CD1c-positive myeloid dendritic cell (primary cell): ENCODE results near the gene TJP3.

Experiments used
- DNase-seq: peaks from one replicate; pipeline ENCODE4 v3.0.0-alpha.2; 2016; ENCODE audit errors: extremely low spot score

The TJP3 gene

DNA sequence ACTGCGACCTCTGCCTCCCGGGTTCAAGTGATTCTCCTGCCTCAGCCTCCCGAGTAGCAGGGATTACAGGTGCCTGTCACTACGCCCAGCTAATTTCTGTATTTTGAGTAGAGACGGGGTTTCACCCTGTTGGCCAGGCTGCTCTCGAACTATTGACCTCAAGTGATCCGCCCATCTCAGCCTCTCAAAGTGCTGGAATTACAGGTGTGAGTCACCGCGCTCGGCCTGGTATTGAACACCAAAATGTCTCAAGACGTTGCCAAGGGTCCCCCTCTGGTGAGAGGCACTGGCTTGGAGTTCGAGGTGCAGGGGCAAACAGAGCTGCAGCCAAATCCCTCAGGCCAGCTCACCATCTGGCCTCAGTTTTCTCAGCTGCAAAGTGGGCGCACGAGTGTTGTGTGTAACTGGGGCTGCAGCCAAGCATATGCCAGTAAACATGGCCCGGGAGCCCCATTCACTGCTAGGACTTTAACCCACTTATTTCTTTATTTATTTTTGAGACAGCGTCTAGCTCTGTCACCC lies 8.0 kb downstream of the TJP3 start:
- no peak for DNase-seq

DNA sequence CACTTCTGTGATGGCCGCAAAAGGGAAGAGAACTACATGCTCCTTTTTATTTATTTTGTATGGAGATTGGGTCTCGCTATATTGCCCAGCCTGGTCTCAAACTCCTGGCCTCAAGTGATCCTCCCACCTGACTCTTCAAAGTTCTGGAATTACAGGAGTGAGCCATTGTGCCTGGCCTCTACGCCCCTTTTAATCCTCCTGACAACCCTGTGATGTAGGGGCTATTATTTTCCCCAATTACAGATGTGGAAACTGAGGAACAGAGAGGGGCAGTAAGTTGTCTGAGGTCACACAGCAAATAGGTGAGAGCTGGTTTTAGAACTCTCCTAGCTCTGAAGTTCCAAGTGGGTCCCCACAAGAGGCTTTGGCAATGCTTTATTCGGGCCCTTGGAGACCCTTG lies 11.7 kb downstream of the TJP3 start:
- no peak for DNase-seq

GRCh38 chr19:3720349-3720917 lies 12.2 kb downstream of the TJP3 start:
- no peak for DNase-seq

DNA sequence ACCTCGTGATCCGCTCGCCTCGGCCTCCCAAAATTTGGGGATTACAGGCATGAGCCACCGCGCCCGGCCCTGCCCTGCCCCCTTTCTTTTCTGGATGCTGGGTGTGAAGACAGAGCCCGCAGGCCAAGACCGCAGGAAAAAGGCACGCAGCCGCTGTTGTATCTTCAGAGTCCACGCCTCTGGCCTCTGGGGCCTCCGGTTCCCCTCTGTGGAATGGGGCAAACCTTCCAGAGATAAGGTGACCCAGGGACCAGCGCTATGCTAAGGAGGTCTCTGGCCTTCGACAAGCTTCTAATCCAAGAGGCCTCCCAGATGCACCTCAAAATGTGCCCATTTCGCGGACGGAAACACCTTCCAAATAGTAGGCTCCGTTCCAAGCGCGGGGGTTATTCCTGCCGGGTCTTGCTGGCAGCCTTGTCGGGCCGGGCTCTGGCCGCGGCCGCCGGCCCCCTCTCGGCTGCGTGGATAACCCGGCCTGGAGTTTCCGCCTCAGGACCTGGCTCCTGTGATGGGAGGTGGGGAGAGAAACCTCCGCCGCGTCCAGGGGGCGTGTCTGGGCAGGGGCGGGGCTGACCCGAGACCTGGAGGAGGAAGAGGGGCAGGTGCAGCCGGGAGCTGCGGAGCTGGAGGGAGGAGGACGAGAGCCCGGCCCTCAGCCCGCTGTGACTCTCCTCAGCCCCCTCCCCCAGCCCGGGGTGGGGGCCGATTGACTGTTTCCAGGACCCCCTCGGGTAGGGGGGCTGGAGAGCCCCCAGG lies 13.1 kb downstream of the TJP3 start:
- DNase-seq = peak; percentile 87

- no peak for DNase-seq
These were observed 13.8 kb downstream of the TJP3 start for GRCh38 chr19:3721887-3722442.

DNA sequence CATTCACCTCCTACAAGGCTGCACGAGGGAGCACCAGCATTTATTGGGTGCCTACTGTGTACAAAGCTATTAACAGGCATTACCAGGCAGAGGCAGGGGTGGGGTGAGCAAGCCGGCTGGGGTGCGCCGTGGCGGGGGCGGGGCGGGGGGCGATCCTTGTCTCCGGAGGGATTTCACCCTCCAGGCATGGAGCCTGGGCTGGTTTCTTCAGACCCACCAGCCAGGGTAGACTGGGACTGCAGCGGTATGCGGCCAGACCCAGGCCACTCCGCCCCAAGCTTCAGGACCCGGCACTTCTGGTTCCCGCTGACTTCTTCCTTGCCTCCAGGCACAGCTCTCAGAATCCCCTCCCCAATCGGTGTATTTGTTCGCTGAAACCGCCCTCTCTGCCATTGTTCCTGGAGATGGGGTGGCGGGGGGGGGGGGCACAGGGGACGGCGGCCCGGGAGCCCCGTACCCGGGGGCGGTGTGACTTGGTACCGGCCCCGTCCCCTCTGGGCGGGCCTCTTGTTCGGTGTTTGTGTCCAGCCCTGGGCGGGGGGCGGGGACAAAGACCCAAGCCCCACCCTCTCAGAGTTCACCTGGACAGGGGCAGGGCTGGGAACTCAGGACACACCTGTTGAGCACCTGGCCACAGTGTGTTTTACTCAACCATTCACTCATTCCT lies 14.4 kb downstream of the TJP3 start:
- DNase-seq = no peak

GRCh38 chr19:3723110-3723488 lies 14.9 kb downstream of the TJP3 start:
- DNase-seq = no peak

GRCh38 chr19:3723883-3724282 lies 15.7 kb downstream of the TJP3 start:
- DNase-seq = no peak

GRCh38 chr19:3725121-3725520 lies 16.9 kb downstream of the TJP3 start:
- no peak for DNase-seq

DNA sequence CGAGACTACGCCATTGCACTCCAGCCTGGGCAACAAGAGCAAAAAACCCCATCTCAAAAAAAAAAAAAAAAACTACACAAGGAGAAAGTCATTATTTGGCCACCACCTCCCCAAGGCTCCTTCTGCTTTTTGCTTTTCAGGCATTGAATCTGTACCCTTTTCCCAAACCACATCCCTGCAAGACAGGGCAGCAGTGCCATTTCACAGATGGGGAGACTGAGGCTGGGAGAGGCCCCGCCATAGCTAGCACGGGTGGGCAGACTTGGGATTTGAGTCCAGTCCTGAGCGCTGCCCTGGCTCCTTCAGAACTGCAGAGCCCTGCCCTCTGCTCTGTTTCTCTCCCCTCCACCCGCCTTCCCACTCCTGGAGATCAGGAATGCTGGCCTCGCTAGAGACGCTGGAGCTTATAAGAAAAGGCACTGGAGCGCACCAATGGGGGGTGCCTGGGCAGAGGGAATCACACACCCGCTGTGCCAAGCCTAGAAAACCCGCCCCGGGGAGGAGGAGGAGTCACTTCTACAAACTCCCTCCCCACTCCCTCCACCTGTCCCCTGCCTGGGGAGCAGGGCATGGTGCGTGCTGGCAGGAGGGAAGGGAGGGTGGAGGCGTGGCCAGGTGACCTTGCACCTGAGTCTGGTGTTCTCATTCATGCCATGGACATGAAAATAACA lies 17.6 kb downstream of the TJP3 start:
- DNase-seq = no peak

DNA sequence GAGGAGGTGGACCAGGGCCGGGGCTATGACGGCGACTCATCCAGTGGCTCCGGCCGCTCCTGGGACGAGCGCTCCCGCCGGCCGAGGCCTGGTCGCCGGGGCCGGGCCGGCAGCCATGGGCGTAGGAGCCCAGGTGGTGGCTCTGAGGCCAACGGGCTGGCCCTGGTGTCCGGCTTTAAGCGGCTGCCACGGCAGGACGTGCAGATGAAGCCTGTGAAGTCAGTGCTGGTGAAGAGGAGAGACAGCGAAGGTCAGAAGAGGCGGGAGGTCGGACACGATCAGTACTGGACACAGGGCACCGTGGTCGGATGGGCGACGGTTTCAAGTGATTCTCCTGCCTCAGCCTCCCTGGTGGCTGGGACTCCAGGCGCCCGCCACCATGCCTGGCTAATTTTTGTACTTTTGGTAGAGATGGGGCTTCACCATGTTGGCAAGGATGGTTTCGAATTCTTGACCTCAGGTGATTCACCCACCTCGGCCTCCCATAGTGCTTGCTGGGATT lies 22.3 kb downstream of the TJP3 start:
- no peak for DNase-seq

DNA sequence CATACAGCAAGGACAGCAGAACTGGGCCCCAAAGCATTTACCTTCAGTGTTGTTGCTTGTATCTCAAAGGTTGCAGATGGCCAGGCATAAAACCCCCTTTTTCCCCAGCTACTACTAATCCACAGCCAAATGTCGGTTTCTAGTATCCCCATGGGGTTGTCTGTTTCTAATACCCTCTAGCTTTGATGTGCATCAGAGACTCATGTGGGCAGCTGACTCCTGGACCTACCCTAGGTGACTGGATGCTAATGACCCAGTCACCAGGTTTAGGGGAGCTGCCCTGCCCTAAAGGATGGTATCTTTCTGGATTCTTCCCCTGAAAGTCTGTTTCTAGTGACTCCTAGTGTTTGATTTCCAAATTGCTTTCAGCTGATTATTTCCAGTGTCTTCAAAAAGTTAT lies 23.9 kb downstream of the TJP3 start:
- DNase-seq = no peak

GRCh38 chr19:3733549-3734309 lies 25.5 kb downstream of the TJP3 start:
- DNase-seq = no peak

DNA sequence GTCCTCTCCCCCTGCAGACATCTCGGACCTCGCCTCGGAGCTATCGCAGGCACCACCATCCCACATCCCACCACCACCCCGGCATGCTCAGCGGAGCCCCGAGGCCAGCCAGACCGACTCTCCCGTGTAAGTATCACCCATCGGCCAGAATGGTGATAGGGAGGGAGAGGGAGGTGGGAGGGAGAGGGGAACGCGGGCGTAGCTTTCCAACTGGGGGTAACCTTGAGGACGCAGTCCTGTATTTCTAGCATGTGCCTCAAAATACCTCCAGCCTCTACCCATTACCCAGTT lies 26.1 kb downstream of the TJP3 start:
- DNase-seq = no peak

GRCh38 chr19:3736106-3736724 lies 28.0 kb downstream of the TJP3 start:
- no peak for DNase-seq

DNA sequence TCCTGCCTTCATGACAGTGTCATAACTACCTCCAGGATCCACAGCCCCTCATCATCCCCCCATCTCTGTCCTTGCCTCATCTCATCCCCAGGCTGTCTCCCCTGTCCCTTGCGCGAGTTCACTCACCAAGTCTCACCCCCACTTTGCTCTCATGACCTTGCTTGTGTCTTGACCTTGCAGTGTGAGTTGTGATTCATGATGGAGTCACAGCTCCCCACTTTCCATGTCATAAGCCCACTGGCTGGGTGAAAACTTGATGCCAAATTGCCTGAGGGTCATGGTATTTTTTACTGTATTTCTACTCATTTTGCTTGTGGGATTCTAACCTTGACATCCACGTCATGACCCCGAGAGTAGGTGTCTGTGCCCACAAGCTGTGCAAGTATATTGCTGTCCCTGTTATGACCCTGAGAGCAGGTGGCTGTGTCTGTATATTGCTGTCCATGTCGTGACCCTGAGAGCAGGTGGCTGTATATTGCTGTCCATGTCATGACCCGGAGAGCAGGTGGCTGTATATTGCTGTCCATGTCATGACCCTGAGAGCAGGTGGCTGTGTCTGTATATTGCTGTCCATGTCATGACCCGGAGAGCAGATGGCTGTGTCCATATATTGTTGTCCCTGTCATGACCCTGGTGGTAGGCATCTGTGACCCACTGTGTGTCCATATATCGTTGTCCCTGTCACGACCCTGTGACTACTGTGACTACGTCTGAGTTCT lies 29.5 kb downstream of the TJP3 start:
- no peak for DNase-seq

DNA sequence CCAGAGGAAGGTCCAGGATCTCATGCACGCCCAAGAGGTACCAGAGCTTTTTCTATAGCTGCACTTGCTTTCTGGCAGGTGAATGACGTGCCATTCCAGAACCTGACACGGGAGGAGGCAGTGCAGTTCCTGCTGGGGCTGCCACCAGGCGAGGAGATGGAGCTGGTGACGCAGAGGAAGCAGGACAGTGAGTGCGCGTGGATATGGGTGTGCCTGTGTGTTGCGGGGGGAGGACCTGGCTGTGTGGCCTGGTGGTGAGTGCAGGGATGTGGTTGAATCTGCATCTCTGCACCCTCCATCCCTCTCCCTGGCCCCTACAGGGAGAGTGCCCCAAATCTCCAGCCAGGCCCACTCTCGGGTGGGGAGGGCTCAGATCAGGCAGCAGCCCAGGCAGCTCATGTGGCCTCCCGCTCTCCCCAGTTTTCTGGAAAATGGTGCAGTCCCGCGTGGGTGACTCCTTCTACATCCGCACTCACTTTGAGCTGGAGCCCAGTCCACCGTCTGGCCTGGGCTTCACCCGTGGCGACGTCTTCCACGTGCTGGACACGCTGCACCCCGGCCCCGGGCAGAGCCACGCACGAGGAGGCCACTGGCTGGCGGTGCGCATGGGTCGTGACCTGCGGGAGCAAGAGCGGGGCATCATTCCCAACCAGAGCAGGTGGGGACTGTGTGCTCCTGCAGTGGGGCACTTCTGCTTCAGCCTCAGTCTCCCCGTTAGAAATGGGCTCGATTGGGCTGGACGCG lies 30.5 kb downstream of the TJP3 start:
- no peak for DNase-seq

- no peak for DNase-seq
These were observed 32.2 kb downstream of the TJP3 start for GRCh38 chr19:3740431-3740830.

DNA sequence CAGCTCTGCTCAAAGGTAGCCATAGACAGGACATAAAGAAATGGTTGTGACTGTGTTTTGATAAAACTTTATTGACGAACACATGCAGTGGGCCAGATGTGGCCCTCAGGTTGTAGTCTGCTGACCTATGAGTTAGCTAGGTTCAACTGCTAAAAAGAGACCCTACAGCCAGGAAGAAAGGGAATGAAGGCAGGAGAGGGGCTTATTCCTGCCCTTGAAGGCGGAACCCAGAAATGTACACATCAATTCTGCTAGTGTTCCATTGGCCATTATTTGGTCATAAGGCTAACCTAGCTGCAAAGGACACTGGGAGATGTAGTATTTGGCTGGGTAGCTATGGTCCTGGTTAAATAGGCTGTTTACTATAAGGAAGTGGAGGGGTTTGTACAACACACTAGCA lies 35.3 kb downstream of the TJP3 start:
- peak; percentile 13 for DNase-seq
